ENCODE results near the gene CDKAL1. TPM values are rescaled to one million over a fixed set of nuclear protein-coding genes. Genes with fewer than 3 reads are reported as not detected.

The CDKAL1 gene
- total RNA-seq, 4 donors from 2014 or later = 24.7 to 32.8 (median 29.8) TPM

GRCh38 chr6:20946022-20946421, 411.8 kb downstream of the CDKAL1 start:
- 76 to 79% methylated on average over 1 of the region's 1 CpG for WGBS, 2 donors
- no peaks in the 10 kb centered on the region for H3K4me1 ChIP-seq
- no peak overlapping the region for H3K4me3 ChIP-seq (replicated peaks in 1 of 3)
- no peak for TF ChIP-seq CTCF (IDR thresholded peaks at IDR 0.05)
- no peak for TF ChIP-seq POLR2A (IDR thresholded peaks at IDR 0.05)
- H3K27me3 ChIP-seq = no peaks in the 10 kb centered on the region
- H3K27ac ChIP-seq = no peak overlapping the region
- no peaks in the 10 kb centered on the region for H3K36me3 ChIP-seq
- DNase-seq = no peak
- intact Hi-C loops (cut with DNase I) = no loop called here
- H3K9me3 ChIP-seq = no peaks in the 10 kb centered on the region

- intact Hi-C loops (cut with DNase I) = no loop called here
- H3K27me3 ChIP-seq = no peaks in the 10 kb centered on the region
- H3K36me3 ChIP-seq = no peaks in the 10 kb centered on the region
- no peaks in the 10 kb centered on the region for H3K9me3 ChIP-seq
- no peak overlapping the region for H3K27ac ChIP-seq
- DNase-seq = no peak
- H3K4me3 ChIP-seq (replicated peaks in 1 of 3) = no peak overlapping the region
- WGBS, 2 donors = 96 to 99% methylated on average over 2 of the region's 2 CpGs
- no peaks in the 10 kb centered on the region for H3K4me1 ChIP-seq
- no peak for TF ChIP-seq CTCF (IDR thresholded peaks at IDR 0.05)
- TF ChIP-seq POLR2A (IDR thresholded peaks at IDR 0.05) = no peak
Measured at GRCh38 chr6:20946890-20947289, 412.6 kb downstream of the CDKAL1 start.

GRCh38 chr6:20947977-20948376, 413.7 kb downstream of the CDKAL1 start:
- Histone ChIP-seq H3K27ac (no peak overlapping the region), H3K36me3 (no peaks in the 10 kb centered on the region), H3K9me3 (no peaks in the 10 kb centered on the region), H3K4me1 (no peaks in the 10 kb centered on the region), H3K27me3 (no peaks in the 10 kb centered on the region), H3K4me3 (replicated peaks in 1 of 3) (no peak overlapping the region)
- intact Hi-C loops (cut with DNase I) = no loop called here
- no peak for TF ChIP-seq CTCF (IDR thresholded peaks at IDR 0.05)
- TF ChIP-seq POLR2A (IDR thresholded peaks at IDR 0.05) = no peak
- DNase-seq = no peak

- Histone ChIP-seq H3K4me1 (no peaks in the 10 kb centered on the region), H3K4me3 (replicated peaks in 1 of 3) (no peak overlapping the region), H3K27ac (no peak overlapping the region), H3K9me3 (no peaks in the 10 kb centered on the region), H3K36me3 (no peaks in the 10 kb centered on the region), H3K27me3 (no peaks in the 10 kb centered on the region)
- 71 to 80% methylated on average over 2 of the region's 2 CpGs for WGBS, 2 donors
- no peak for DNase-seq
- no peak for TF ChIP-seq POLR2A (IDR thresholded peaks at IDR 0.05)
- intact Hi-C loops (cut with DNase I) = no loop called here
Measured at GRCh38 chr6:20948556-20948955, 414.3 kb downstream of the CDKAL1 start.

- Histone ChIP-seq H3K4me3 (replicated peaks in 1 of 3) (no peak overlapping the region), H3K27ac (no peak overlapping the region), H3K36me3 (no peaks in the 10 kb centered on the region), H3K4me1 (no peaks in the 10 kb centered on the region), H3K27me3 (no peaks in the 10 kb centered on the region), H3K9me3 (no peaks in the 10 kb centered on the region)
- WGBS, 2 donors = 100% methylated on average over 1 of the region's 1 CpG
- no peak for DNase-seq
- TF ChIP-seq POLR2A (IDR thresholded peaks at IDR 0.05) (no peak), CTCF (IDR thresholded peaks at IDR 0.05) (no peak)
- intact Hi-C loops (cut with DNase I) = no loop called here
Measured at GRCh38 chr6:20949138-20949537, 414.9 kb downstream of the CDKAL1 start.
